ENCODE results near the gene SRGAP2B.
"Not testable (repeated sequence)": the region's sequence is repeated elsewhere in the genome, so short reads cannot be mapped to it uniquely, and the experiment has no call there.

SRGAP2B gene

DNA sequence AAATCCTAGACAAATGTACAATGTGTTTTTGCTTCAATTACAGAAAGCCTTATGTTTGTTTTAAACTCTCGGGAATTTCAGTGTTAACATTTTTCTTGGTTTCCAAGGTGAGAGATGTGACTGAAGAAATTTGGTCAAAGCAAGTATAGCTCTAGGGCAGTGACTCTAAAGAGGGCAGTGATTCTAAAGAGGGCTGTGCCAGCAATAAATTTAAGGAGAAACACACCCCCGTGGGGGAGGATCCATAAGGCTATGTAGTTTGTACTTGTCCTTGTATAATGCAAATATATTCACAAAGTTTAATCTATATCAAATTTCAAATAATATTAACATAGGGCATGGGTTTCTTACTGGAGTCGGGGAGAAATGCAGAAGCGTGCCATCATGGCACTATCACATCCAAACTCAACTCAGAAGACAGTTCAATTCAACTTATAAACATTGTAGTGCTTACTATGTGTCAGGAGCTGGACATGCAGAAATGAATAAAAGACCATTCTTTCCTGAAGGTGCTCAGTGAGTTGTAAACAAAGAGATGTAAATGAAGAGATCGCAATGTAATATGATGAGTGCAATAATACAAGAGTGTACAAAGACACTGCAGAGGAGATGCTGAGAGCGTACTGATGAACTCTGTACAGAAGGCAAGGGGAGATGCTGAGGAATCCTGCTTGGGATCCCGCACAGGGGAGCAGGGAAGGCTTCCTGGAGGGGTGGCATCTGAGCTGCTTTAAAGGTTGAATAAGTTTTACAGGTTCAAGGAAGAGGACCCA, 12.5 kb downstream of the SRGAP2B start:
- not testable (repeated sequence) for DNase-seq

DNA sequence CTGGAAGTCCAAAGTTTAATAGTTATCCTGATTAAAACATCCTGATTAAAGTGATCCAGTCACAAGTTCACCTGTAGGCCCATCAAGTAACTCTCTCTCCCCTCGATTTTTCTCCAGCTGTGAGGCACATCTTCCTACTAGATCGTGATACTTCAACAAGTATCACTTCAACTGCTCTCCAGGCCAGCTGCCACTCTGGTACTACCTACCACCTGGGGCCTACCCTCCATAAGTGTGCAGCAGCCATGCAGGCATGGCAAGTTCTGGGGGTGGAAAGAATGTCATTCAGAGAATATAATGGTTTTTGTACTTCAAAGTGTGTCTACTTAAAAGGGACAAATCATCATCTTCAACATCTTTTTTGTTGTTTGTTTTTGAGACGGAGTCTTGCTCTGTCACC, 14.9 kb downstream of the SRGAP2B start:
- not testable (repeated sequence) for DNase-seq

- DNase-seq = not testable (repeated sequence)
Observed at GRCh38 chr1:145079737-145080136, 15.4 kb downstream of the SRGAP2B start.

GRCh38 chr1:145078787-145079370, 16.2 kb downstream of the SRGAP2B start:
- not testable (repeated sequence) for DNase-seq

- not testable (repeated sequence) for DNase-seq
Observed at GRCh38 chr1:145077872-145078786, 17.0 kb downstream of the SRGAP2B start.

- not testable (repeated sequence) for DNase-seq
Observed at GRCh38 chr1:145076877-145077276, 18.3 kb downstream of the SRGAP2B start.

GRCh38 chr1:145074021-145074559, 21.0 kb downstream of the SRGAP2B start:
- DNase-seq = not testable (repeated sequence)

DNA sequence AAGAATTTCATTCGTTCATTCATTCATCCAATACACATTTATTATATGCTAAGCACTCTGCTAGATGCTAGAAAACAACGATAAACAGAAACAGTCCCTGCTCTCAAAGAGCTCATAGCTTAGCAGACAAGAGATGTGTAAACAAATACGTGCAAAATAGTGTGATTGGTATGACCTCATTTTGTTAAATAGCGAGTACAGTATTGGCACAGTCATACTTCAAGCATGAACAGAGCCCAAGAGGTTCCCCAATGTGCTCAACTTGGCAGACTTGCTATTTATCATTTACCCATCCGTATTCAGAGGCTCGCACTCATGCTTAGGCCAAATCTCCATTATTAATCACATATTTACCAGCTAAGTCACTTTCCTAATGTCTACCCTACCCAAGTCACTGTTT, 23.6 kb downstream of the SRGAP2B start:
- not testable (repeated sequence) for DNase-seq

DNA sequence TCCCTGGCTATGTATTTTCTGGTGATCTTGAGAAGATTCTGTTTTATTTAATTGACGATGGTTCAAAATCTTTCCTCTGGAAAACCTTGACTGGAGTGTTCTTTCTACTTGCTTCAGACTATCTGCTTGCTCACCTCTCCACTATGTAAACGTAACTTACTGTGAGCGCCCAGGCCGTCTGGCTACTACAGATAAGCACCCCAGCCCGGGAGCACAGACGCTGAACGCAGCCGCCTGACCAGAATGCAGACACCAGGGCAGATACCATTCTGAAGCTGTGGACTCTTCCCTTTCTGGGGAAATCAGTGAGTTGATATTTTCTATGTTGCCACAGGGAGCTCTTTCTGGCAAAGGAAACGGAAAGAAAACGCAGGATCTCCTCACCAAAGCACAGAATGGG, 28.6 kb downstream of the SRGAP2B start:
- DNase-seq = not testable (repeated sequence)

DNA sequence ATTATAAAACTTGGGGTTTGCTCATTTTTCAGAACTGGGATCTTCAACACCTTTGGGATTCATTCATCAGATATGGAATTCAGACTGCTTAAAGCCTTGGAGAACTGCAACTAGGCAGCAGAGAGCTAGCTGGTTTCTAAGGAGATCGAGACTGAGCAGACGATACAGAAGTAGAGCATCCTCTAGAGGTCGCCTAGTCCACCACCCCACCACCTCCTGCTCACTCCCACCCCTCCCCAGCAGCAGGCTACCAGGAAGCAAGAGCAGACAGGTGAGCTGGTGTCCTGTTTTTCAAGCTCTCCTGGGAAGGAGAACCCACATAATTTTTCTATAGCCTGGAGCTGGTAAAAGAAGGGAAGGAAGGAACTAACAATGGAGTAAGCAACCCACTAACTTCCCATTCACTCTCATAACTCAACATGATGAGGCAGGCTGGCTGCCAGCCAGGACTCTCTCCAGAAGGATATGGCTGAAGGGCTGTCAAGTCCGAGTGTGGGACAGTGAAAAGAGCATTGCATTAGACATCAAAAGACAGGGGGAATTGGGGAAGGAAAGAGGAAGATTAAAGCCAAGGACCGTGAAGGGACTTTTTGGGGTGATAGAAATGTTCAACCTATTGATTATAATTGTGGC, 29.8 kb downstream of the SRGAP2B start:
- DNase-seq = not testable (repeated sequence)

- not testable (repeated sequence) for DNase-seq
Observed at GRCh38 chr1:145063941-145064648, 31.0 kb downstream of the SRGAP2B start.

- DNase-seq = not testable (repeated sequence)
Observed at GRCh38 chr1:145063285-145063684, 31.8 kb downstream of the SRGAP2B start.

GRCh38 chr1:145058184-145058583, 36.9 kb downstream of the SRGAP2B start:
- not testable (repeated sequence) for DNase-seq

DNA sequence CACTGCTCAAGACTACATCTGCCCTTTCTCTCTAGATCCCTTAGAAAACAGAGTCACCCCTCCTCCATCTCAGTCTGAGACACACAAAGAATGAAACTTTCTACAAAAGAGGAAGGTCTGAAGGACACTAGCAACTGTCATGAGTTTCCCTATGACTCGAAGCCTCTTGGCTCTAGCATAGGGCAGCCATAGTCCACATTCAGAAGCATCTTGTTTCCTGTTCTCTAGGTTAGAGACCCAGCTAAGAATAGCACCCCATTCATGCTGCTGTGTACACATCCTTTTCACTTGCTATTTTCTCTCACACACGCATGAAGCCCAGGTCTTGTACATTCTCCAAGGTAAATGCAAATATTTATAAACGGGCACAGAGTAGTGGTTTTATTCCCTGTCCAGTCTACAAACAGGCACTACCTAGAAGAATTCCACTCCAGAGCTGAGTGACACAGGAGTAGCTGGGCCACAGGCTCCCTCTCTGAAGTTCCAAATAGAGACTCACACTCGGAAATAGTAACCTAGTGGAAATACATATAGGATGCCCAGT, 39.8 kb downstream of the SRGAP2B start:
- DNase-seq = not testable (repeated sequence)

GRCh38 chr1:145053428-145053827, 41.7 kb downstream of the SRGAP2B start:
- not testable (repeated sequence) for DNase-seq

DNA sequence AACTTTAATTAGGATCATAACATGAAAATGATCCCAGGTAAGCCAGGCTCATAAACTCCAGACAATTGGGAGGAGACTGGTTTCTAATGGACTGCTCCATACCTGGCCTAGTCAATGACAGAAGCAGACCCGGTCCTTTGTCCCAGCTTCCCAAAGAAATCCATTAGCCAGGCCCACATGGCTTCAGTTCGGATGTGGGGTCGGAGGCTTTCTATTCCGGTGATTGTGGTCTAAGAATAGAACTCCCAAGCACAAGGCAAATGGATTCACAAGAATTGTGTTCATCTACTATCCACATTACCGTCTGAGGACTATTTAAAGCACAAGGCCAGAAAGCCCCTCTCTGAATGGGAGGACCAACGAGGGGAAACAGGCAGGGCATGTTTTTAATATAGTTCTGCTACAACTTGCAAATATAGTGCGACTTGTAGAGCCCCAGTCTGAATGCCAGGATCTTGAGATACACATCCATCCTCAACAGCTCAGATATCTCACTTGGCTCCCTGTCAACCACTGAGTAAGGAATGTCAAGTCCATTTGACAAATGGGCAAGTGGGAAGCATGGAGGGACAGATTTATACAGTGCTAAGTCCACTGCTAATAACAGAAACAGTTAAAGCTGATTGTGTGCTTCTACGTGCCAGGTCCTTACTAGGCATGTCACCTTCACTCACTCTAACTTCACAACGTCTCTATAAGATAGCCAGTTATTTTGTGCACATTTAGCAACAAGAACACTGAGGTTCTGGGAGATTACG, 42.9 kb downstream of the SRGAP2B start:
- not testable (repeated sequence) for DNase-seq

DNA sequence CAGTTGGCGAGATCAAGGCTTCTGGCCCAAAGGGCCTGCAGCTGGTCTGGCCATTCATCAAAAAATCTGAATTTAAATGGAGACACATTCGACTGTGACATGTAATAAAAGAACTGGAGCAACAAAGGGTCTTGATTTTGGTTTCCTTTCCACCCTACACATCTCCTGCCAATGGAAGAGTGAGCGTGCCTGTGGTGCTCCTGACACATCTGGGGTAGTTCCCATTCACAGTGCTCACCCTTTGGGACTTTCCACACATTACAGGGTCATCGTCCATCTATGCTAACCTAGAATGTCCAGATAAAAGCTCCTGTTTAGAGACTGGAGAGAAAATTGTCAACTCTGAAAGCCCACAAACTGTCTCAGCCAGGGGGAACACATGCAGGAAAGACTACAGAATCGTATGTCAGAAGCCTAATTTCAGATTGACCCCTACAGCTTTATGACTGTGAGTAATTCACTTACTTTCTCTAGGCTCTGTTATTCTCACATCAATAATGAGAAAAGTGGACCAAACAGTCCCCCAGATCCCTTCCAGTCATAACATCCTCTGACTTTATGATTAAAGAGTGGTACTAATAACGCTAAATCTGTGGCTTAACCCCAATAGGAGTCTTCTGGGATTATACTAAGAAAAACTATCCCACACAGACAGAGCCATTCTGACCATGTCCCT, 46.8 kb downstream of the SRGAP2B start:
- not testable (repeated sequence) for DNase-seq

DNA sequence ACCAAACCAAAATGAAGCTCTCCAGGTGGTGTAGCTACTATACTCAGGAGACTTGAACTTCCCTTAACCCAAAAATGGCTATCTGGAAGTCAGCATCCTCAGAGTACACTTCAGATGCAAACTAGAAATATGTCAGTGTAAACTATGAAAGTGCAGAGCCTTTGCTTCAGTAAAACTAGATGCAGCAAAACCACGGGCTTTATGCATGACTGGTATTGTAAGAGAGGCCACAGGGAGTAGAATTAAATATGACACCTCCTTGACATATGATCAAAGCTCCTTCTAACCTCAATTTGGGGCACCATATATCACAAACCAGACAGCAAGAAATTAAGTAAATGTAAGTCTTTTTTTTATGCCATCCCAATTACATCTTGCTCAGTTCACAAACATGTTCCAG, 47.6 kb downstream of the SRGAP2B start:
- DNase-seq = not testable (repeated sequence)

DNA sequence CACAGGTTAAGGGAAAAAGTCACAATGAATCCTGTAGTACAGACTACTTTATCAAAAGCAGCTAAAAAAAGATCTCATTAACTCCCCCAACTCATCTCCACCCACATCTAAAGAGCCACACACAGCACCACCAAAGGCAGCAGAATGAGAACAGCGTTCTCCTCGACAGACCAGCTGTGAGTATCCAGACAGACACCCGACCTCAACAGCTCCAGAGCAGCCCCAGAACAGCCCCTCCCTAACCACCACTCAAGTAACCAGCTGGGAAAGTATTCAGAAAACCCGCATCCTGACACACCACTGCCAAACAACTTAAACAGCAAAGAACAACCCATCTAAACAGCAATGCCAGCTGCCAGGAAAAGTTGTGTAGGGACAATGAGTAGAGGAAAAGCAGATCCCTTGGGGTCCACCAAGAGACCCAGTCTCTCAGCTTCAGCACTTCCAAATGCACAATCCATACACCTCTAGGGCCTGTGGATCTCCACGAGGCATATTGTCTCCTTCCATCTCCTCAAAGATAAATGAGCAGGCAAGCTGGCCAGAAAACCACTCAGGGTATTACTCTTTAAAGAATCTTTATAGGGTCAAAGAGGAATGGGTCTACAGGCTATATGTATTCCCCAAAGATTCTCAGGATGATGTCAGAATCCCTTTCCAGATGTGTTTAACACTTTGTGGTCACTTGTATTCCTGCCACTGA, 49.4 kb downstream of the SRGAP2B start:
- not testable (repeated sequence) for DNase-seq

Measured in cortex of kidney (tissue), 1 donor.